Measurements from ENCODE around the gene ARHGEF28.

The ARHGEF28 gene

DNA sequence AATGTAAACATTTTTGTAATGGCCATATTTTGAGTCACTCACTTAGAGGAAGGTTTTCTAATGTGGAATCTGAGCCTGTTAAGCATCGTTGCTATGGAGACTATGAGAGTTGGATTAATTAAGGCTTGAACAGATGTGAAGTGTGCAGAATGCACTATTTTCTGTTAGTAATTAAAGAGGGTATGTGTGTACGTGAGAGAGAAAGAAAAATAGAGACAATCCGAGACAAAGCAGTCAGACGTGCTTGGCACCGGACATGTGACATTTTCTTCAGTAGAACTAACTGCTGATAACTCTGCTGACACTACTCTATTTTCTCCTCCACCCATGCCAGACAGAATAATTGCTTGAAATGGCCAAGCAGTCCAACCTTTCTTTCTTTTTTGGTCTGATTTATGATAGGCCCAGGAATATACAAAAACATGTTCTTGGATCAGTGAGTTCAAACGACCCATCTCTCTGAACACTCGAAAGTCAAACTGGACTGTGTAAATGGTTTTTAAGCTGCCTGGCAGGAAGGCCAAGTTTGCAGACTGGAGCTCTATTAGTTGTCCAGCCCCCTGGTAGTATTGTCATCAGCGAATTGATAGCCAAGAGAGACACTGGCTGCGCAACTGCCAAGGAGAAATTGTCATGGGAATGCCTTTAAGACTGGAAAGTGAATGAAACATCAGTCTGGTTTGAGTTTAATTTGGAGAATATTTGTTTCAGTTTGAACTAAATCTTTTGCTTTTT is 322.1 kb downstream of the ARHGEF28 start:
- no peak for DNase-seq

DNA sequence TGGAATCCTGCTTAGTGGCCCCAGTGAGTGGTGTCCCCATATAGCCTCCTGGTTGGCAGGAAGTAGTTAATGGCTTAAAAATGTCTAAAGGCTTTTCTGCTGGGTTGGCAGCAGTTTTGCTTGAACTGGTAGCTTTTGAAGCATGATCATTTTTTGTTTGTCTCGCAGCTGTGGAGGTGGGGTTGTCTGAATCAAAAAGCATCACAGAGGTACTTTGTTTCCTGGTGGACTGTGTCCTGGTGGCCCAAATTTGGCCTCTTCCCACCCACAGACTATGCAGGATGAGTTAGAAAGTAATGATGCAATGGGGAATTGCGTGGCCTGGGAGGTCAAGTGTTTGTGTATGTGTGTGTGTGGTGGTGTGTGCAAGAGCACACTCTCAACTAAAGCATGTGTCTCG is 322.7 kb downstream of the ARHGEF28 start:
- no peak for DNase-seq

DNA sequence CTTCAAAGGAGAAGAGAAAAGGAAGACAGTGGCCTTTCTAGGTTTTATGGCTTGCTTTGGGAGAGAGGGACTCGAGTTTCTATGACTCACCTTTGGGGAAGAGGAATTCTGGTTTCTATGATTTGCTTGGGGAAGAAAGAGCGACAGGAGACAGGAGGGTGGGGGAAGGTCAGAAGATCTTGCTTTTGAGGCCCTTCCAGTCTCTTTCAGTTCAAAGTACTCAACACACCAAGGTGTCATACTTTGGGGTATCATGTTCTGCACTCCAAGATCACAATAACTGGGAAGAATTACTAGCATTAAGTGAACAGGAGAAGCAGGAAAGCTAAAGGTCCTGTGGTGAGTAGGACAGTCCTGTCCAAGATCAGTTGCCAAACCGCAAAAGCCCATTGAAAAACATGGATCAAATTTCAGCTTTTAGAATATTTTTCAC is 324.5 kb downstream of the ARHGEF28 start:
- no peak for DNase-seq

DNA sequence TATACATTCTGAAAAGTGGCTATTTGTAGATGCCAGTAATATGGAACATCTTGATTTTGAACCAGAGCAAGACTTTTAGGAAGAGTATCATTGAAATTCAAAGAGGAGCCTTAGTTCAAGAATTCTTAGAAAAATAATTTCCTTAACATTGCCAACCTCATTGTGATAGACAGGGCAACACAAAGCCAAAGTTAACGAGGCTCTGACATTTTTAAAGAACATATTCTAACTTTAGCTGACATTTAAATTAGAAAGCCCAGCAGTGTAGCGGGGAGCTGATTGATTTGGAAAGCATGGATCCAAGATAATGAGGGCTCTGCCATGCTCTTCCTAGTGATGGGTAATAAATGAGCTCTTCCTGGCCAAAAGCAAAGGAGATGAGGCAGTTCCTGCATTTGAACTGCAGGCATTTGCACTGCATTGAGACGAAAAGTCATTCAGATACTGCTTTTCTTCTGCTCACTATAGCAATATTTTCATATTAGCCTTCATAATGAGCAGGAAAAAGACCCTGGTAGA is 325.0 kb downstream of the ARHGEF28 start:
- no peak for DNase-seq

DNA sequence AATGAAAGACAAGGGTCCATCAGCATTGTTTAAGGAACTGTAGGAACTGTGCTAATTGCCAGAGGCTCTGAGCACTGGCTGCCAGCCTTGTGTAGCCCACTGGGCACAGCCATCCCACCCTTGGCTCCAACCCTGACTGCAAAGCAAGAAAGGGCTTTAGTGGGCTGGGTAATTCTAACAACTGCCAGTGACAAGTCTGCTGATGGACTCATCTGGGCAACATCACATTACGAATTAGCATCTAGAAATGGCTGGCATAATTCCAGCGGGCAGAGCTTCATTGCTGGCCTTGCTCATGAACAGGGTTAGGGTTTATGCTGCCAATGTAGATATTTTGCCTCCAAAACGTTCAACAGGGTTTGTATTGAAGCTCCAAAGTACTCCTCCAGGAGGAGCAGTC is 326.9 kb downstream of the ARHGEF28 start:
- DNase-seq: no peak

DNA sequence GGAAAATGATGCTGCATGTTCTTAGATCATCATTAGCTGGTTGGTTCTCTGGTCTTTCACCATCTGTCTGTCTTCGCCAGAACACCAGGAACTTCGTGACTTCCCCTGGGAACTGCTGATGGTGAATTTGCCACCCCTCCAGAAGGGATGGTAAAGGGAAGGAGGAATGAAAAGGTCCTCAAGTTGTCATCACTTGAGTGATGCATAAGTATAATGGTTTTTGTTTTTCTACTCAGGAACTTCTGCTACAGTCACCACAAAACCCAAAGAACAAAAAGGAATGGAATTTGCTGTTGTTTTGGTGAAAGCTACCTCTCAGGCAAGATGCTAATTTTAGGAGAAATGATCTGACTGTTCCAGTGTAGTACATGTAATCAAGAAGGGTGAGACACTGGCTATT is 328.4 kb downstream of the ARHGEF28 start:
- DNase-seq: no peak

DNA sequence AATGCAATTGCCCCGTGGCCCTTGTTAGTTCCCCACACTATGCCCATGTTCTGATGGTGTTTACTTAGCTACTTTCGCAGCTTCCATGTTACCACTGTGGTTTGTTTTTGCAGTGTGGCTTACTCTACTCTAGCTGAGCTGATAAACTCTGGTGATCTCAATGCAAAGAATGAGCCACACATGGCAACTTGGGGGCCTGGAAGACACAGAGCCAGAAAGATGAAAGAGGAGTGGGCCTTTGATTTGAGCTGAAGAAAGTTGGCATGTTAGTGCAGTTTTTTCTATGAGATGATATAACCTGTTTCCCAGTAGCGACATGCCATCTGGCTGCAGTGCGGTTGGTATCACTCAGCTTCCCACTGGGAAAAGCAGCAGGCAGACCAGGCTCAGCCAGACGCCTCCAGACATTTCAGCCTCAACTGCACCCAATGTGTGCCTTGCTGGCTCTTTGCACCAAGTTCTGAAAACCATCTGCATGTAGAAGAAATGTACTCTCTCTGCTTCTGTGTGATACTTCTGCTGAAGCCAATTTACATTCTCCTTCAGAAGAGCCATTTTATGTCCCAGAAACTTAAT is 329.4 kb downstream of the ARHGEF28 start:
- no peak for DNase-seq

DNA sequence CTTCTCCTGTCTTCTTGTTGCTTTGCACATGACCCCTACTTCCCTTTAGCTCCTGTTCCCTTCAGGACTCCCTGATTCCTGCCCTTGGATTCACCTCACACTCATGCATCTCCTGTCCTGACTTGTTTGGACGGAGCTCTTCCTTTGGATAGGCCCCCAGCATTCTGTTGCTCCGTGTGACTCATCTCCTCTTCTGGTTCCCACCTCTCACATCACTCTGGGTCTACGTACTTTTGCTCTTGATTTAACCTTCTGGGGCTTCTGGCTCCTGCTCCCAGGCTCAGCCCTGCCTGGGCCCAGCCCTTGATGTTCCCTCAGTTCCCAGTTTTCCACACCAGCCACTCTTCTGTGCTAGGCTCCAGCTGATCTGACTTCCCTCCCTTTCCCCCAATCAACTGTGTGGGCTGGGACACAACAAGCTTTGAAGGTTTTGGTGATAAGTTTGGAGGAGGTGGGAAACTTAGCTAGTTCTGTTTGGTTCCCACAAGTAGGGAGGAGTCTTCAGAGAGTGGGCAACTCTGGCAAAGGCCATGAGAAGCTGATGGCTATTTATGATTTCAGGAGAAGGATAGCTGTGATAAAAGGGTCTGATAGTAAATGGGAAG is 331.5 kb downstream of the ARHGEF28 start:
- no peak for DNase-seq

DNA sequence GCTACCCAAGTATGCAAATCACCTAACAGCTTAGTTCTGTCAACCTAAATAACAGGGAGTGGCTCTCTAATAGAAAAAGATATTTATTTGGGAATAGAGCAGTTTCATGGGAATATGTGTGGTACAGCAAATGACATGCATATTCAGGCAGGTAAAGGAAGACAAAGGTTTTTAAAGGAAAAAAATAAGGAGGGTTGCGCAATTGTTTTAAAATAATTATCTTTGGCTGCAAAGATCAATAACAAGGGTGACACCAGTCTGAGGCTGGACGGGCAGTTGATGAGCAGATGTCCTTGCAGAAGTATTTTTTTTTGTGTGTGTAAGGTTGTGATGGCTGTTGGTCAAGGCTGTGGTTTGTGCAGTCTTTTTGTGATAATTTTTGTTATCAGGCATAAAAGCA is 332.0 kb downstream of the ARHGEF28 start:
- DNase-seq: no peak

DNA sequence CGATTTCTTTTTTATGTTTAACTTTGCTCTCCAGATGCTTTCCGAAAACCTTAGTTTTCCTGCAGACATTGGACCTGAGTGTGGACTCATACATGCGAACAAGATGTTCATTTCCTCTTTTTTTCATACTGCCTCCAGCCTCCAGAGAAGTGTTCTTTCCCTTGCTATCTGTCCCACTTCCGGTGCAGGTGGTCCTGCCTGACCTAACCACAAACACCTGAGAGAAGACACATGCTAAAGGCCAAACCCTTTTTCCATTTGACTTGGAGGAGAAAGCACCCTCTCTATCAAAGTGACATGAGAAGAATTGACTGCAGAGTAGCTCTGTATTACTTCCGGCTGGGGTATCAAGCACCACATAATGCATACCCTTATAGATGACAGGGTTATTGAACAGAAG is 334.0 kb downstream of the ARHGEF28 start:
- DNase-seq: no peak

DNA sequence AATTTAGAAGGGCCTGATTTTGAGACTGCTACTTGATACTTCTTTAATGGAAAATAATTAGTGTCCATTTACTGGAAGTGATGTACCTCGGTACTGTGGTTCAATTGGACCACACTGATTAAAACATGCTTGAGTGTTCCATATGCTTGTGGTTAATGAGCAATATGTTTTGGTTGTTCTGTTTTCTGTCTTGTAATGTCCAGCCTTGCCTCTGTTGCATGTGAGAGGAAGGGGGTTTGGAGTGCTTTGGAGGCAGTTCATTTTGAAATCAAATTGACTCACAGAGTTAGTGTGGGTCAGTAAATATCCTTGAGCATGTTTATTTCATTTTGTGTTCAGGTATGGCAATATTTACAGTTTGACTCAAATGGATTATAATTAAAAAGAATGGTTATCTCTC is 334.4 kb downstream of the ARHGEF28 start:
- no peak for DNase-seq

DNA sequence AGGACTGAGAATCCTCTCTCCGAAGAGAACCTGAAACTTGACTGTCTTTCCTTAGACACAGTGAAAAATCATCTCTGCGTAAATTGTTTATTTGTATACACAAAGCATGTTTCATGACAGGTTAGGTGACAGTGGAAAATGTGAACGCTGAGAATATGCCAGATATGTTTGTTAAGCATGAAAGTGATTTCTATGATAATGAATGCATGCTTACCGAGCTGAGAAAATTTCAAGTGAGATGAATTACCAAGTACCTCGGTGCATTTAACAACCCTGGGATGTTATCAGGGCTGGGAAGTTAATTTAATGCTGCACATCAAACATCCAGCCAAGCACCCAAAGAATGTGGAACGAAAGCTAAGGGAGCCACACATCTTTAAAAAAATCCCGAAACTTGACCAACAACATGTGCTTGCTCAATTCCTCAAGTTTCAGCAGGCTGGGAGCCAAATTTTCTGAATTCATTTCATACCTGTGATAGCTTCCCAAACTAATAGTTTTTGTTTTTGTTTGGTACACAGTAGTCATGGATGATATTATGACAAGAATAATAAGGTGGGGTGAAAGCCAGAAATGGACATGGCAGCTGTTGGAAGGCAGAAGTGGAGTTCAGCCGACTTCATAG is 336.9 kb downstream of the ARHGEF28 start:
- DNase-seq: no peak

DNA sequence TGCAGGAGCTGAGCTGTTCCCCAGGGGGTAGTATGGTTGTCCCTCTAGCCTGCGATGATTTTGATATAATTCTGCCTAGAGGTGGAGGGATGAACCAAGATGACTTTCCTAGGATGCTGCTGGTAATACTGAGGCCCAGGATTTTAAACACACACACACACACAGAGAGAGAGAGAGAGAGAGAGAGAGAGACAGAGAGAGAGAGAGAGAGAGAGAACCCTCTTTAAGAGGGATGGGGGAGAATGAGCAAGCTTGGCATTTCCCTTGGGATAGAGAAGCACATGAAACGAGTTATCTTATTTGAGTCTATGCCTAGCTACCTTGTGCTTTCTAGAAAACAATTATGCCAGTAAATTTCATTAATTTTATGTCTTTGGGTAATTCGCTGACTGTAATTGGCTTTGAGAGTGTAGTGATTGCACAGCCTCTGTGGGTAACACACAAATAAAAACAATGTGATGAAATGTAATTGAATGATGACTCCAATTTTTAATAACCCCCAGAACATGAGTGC is 338.4 kb downstream of the ARHGEF28 start:
- DNase-seq: no peak

DNA sequence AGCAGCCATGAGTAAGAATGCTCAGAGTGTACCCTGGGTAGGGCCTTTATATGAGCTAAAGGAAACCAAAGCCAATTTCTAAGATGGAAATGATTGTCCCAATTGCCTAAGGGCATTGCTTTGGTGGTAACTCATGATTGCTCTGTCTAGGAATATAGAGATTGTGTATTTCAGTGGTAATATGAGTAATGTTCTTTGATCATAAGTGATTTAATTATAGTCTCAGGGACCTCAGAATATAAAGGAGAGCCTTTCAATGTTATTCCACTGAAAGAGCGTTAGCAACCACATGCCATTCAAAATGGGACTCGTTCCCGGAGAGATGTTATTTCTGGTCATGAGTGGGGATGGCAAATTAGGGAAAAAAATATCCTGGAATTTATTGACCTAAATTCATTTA is 340.5 kb downstream of the ARHGEF28 start:
- DNase-seq: no peak

DNA sequence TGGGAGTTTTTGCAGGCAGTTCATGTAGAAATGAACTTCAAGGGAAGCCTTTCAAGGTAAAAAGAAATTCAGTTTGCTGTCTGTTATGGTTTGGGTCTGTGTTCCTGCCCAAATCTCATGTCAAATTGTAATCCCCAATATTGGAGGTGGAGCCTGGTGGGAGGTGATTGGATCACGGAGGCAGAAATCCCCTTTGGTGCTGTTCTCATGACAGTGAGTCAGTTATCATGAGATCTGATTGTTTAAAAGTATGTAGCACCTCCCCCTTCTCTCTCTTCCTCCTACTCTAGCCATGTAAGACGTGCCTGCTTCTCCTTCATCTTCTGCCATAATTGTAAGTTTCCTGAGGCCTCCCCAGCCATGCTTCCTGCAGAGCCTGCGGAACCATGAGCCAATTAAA is 341.4 kb downstream of the ARHGEF28 start:
- DNase-seq: no peak

DNA sequence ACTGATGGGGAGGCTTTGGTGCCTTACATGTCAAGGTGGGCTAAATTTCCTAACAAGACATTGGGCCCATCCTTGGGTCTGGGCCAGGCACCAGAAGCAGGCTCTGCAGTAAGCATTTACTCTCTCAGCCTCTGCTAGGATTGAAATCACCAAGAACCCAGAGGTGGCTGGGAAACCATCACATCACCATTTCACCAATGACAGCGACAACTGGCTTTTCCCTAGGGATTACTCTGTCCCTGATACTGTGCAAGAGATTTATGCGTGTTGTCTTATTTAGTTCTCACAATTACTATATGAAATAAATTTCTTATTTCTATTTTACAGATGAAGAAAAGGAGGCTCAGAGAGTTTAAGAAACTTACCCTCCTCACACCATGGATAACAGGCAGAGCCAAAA is 342.2 kb downstream of the ARHGEF28 start:
- DNase-seq: no peak

DNA sequence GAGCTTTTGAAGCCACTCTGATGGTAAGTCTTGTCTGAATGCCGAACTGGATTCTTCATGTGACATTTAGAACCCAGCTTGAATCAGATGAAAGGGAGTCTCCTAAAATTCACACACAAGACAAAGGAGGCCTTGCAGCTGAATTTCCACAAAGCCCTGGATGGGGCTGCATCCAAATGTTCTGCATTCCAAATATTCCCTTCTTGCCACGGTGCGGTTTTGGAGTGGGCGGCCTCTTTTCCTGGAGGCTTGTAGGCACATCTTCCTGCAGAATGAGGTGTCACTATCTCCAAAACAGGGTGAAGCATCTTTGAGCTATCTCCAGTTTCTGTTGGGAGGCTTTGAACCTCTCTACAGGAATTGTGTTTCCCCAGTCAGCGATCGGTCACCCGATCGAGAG is 342.7 kb downstream of the ARHGEF28 start:
- DNase-seq: no peak

DNA sequence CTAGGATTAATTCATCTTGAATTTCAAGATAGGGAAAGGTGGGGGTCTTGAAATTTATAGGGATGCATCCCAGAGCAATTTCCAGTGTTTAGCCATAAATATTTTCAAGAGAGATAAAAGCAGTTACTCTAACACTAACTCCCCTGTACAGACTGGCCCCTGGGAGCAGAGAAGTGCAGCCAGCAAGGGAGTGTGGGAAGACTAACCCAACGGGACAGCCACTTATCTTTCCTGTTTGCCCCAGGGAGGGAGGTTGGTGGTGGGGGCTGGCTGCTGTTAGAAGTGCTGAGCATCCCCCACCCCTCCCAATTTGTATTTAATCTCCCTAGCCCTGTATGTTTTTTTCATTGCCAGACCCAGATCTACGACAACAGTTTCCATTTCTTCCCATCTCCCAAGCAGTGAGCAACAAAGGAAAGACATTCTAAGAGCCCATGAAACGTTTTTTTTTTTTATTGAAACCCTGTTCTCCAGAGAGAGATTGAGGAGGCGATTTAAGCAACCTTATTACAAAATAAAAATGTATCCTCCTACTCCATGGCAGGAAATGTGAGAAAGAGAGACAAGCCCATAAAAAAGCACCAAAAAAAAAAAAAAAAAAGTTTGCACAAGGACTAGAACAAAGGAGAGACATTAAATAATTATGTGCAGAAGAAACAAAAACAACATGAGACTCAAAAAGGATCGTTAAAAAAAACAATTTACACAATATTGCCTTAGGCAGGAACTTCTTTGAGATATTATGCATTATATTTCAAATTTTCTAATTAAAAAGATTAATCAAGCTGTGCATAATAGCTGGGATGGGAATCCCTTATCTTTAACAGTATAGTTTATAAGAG is 343.4 kb downstream of the ARHGEF28 start:
- DNase-seq: no peak

DNA sequence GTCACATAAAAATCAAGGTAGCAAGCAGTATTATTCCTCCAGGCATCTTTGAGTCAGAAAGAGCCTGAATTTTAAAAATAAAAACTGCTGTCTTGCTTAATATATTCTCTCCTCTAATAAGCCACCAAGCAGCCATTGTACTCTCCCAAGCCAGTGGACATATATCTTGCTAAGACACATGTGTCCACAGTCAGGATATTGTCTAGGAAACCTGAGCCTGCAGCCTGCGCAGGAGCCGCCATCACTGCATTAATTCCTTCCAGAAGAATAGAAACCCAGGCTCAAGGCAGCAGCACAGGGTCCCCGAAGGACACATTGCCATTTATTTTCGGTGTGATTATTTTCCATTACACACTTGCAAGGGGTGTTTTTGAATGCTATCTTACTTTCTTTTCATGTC is 345.3 kb downstream of the ARHGEF28 start:
- no peak for DNase-seq

DNA sequence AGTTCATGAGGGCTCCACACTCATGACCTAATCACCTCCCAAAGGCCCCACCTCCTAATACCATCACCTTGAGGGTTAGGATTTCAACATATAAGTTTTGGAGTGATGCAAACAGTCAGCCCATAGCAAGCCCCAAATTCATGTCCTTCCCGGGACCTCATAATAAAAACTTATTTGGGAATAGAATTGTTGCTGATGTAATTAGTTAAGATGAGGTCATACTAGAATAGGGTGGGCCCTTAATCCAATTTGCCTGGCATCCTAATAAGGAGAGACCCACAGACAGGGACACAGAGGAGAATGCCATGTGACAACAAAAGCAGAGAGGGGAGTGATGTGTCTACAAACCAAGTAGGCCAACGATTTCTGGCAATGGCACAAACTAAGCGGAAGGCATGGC is 347.1 kb downstream of the ARHGEF28 start:
- DNase-seq: no peak

DNA sequence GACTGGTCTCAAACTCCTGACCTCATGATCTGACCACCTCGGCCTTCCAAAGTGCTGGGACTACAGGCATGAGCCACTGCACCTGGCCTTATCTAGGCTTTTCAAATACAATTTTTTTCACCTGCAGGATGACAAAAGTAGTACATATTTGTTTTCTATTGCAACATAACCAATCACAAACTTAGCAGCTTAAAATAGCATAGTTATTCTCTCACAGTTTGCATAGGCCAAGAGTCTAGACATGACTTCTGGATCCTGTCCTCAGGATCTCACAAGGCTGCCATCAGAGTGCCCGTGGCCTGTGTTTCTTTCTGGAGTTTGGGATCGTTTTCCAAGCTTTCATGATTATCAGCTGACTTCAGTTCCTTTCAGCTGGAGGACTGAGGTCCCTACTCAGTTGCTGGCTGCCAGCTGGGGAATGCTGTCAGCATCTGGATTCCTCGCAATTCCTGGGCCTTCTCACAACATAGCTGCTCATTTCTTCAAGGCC is 348.9 kb downstream of the ARHGEF28 start:
- no peak for DNase-seq

DNA sequence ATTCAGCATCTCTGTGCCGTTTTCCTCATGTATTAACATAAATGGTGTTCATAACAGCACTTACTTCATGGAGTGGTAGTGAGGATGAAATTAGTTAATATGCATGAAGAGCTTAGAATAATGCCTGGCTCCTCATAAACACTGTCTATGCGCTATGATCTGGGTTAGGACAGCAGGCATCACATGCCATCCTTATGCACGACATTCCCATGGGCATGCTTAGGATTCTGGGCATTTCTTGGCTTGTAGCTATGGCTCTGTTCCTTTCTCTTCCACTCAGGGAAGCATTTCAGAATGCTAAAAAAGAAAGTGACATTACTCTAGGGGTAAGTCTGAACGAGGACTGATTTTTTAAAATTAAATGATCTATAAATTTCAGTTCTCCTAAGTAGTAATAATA is 349.8 kb downstream of the ARHGEF28 start:
- DNase-seq: no peak

DNA sequence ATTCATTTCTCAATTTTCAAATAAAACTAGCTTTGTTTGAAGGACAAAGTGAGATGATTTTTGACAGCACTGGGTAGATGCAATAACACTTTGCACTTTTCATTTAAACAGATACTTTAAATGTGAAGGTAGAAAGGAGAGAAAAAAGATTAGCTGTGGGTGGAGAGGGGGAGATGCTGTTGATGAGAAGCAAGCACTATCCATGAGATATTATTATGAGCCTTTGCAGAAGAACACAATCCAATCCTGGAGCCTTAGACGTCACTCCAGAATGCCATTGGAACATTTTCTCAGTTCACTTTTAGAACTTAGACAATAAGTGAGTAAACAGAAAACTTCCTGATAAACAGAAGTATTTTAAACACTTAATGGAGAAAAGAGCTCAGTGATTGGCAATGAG is 351.1 kb downstream of the ARHGEF28 start:
- DNase-seq: no peak
